ELR (cell line): ENCODE results near the gene ARHGAP45.
A peak's percentile ranks its signal among the peaks of the same experiment; 100 is the strongest.
"Not testable (repeated sequence)": the region's sequence is repeated elsewhere in the genome, so short reads cannot be mapped to it uniquely, and the experiment has no call there.

Experiments used
- DNase-seq: peaks from one replicate; pipeline ENCODE4 v3.0.0-alpha.2; 2015; ENCODE audit warnings: low read depth

ARHGAP45 gene, protein sequence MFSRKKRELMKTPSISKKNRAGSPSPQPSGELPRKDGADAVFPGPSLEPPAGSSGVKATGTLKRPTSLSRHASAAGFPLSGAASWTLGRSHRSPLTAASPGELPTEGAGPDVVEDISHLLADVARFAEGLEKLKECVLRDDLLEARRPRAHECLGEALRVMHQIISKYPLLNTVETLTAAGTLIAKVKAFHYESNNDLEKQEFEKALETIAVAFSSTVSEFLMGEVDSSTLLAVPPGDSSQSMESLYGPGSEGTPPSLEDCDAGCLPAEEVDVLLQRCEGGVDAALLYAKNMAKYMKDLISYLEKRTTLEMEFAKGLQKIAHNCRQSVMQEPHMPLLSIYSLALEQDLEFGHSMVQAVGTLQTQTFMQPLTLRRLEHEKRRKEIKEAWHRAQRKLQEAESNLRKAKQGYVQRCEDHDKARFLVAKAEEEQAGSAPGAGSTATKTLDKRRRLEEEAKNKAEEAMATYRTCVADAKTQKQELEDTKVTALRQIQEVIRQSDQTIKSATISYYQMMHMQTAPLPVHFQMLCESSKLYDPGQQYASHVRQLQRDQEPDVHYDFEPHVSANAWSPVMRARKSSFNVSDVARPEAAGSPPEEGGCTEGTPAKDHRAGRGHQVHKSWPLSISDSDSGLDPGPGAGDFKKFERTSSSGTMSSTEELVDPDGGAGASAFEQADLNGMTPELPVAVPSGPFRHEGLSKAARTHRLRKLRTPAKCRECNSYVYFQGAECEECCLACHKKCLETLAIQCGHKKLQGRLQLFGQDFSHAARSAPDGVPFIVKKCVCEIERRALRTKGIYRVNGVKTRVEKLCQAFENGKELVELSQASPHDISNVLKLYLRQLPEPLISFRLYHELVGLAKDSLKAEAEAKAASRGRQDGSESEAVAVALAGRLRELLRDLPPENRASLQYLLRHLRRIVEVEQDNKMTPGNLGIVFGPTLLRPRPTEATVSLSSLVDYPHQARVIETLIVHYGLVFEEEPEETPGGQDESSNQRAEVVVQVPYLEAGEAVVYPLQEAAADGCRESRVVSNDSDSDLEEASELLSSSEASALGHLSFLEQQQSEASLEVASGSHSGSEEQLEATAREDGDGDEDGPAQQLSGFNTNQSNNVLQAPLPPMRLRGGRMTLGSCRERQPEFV

DNA sequence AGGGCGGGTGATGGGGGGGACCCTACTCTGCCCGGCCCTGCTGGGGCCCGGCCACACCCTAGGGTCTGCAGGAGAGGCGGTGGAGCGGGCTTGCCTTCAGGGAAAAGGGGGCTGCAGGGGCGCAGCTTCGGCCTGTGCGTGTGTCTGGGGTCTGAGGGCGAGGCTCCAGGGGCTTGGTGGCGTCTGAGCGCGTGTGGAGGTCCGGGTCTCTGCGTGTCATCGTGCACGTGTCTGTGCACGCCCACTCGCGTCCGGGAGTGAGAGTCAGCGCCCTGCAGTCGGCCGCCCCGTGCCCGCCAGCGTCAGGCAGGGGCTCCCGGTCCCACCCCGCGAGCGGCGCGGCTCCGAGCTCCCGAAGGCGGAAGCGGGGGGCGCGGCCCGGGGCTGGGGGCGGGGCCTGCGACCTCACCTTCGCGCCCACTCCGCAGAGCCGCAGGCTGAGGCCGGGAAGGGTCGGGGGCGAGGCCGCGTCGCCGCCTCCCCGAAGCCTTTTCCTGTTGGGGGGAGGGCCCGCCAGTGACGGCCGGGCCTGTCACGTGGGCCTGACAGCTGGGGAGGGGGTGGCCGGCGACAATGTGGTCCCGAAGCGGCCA is at the start of gene ARHGAP45:
TSS of gene ARHGAP45 (plus strand) at position 420 of the 593 bp plus-strand sequence. CDS start 239 bp downstream, outside the sequence.
- DNase-seq: no peak

DNA sequence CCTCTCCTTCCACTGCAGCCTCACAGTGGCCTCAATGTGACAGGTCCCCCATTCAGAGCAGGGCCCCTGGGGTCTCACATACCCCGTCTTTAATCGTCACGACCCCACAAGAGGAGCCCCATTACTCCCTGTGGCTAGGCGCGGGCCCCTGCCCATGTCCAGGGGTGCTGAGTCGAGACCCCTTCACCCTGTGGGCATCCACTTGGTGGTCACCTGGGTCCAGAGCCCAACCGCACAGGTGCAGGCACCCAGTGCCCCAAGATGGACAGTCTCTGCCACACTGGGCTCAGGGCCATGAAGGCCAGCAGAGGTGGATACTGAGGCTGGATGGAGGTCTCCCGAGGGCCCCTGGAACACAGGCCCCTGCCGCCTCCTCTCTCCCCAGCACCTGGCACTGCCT is 49.1 kb upstream of the ARHGAP45 start:
- no peak for DNase-seq

DNA sequence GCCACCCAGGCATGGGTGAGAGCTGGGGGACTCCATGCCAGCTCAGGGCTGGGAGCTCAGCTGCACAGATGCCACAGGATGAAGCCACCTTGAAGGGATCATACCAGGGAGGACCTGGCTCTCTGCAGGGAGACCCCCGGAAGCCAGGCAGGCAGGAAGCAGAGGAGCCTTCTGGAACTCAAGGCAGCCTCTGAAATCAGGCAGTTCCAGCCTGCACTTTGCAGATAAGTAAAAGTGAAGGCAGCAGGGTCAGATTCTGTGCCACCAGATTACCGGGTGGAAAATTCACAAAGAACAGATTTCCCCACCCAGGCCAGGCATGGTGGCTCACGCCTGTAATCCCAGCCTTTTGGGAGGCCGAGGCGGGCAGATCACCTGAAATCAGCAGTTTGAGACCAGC is 48.6 kb upstream of the ARHGAP45 start:
- no peak for DNase-seq

DNA sequence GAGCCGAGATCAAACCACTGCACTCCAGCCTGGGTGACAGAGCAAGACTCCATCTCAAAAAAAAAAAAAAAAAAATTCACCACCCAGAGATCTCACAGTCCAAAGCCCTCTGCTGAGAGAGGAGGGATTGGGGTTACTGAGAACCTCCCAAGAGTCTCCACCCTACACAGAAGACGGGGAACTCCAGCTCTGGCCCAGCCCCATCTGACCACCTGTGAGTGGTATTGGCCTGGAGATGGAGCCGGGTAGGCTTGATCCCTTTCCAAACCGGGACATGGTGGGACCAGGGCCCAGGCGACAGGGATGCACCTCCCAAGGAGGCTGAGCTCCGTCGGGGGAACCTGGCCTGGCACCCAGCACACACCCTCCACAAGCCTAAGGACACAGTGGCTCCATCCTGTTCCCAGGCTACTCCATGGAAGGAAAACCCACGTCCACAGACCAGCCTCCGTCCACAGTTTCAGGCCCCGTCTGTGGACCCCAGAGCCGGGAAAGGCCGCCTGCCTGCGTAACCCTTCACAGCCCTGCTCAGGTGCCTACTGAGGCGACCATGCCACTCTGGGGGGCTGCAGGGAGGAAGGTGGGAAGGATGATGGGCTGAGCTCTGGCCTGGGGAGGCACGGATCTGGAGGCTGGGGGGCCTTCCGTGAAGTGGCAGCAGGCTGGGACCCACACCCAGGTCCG is 47.9 kb upstream of the ARHGAP45 start:
- no peak for DNase-seq

DNA sequence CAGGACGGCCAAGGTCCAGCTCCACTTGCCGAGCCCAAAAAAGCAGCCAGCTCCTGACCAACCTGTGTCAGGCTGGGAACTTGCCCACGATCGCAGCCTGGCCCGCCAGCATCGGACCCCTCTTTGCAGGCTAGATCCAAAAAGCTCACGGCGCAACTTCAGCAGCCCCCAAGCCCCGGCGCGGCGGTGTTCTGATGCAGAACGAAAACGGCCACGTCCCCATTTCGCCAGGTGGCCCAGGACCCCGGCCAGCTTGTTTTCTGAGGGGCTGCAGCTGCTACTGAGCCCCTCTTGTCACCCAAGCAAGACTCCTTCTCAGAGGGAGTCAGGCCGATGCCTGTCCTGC is 47.4 kb upstream of the ARHGAP45 start:
- no peak for DNase-seq

DNA sequence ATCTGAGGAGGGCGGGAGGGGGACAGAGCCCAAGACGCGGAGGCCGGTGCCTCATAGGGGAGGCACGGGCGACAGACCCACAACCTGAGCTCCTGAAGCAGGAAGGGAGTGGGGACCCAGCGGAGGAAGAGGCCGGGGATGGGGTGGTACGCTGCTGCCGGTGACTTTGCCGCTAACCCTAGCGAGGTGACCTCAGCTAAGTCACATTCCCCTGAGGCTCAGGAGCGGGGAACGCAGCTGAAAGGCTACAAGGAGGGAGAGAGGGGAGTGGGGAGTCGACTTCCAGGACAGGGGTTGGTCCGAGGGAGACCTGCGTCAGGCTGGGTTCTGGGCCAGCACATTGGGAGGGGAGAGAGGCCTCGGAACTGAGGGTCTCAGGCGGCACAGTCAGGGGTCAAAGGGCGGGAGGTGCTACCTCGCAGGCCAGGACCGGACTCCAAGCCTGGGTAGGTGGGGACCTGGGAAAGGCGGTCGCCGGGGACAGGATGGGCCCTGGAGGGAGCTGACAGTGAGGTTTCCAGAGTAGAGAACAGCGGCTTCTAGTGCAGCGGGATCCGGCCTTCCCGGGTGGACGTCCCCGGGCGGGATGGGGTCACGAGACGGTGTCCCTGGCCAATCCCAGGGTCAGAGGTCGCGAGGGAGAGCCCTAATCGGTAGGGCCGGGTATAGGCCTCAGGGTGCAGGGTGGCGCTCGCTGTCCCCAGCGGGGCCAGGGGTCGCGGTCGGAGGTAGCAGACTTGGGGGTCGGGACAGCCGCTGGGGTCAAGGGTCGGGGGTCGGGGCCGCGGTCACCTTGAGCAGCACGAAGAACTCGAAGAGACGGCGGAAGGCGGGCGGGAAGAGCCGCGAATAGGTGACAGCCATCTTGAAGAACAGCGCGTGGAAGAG is 46.7 kb upstream of the ARHGAP45 start:
- DNase-seq: peak; percentile 41

DNA sequence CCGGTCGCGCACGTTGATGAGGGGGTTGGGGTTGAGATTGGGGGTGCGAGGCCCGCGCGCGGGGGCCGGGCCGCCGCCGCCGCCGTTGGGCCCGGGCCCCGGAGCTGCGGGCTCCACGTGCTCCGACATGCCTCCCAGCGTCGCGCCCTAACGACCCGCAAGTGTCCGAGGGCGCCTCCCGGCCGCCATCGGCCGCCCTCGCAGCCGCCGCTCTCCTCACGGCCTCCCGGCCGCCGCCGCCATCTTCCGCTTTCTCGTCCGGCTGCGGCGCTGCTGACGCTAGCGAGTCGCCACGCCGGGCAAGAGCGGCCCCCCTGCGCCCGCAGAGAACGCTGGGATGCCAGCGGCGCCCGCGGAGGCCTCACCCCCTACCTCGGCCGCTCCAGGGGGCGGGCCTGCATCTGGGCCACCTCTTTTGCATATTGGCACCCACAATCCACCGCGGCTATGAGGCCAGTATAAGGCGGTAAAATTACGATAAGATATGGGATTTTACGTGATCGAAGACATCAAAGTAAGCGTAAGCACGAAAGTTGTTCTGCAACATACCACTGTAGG is 46.0 kb upstream of the ARHGAP45 start, which contains the start of gene TMEM259:
TSS of gene TMEM259 (minus strand) at position 256 of the 558 bp plus-strand sequence. CDS start at position 129, 127 bp downstream.
- peak; percentile 98 for DNase-seq

DNA sequence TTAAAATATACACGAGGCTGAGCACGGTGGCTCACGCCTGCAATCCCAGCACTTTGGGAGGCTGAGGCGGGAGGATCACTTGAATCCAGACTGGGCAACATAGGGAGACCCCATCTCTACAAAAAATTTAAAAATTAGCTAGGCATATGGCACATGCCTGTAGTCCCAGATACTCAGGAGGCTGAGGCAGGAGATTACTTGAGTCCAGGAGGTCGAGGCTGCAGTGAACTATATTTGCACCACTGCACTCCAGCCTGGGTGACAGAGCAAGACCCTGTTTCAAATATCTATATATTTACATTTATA is 43.1 kb upstream of the ARHGAP45 start:
- not testable (repeated sequence) for DNase-seq

DNA sequence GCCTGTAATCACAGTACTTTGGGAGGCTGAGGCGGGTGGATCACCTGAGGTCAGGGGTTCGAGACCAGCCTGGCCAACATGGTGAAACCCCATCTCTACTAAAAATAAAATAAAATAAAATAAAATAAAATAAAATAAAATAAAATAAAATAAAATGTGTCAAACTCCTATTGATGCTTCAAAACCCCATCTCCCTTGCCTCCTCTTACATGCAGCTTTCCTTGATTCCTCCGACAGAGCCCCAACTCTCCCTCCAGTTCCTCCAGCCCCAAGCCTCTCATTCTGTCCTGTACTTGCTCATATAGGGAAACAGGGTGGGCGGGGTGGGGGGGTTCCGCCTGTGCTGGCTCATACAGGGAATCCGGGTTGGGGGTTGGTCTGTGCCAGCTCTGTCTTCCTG is 41.9 kb upstream of the ARHGAP45 start:
- DNase-seq: not testable (repeated sequence)

DNA sequence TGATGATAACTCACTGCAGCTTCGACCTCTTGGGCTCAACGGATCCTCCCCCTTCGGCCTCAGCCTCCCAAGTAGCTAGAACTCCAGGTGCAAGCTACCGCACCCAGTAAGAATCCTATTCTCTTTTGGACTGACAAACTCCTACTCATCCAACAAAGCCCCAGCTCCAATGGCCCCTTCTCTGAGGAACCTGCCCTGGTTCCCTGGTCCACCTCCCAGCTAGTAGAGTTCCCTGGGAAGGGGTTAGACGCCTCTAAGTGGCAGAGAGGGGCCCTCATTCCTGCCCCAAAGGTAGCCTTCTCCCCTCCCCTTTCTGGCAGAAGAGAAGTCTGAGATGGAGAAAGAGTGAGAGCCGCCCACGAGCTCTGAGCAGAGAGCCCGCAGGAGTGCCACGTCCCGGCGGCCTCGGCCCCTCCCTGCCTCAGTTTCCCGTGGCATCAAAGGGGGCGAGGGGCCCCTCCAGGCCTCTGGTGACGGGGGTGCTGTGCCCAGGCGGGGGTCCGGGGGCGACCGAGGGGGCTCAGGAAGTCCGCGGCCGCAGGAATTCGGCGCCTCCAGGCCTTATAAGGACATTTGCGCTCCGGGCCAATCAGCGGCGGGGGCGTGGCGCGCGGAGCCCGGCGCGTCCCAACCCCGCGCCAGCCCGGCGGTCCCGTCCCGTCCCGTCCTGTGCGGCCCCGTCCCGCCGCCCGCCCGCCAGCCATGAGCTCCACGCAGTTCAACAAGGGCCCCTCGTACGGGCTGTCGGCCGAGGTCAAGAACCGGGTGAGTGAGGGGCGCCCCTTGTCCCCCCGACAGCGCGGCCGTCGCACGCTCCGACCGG is 40.8 kb upstream of the ARHGAP45 start, which contains the start of gene CNN2:
TSS of gene CNN2 (plus strand) at position 649 of the 823 bp plus-strand sequence. CDS start at position 703, 54 bp downstream.
- DNase-seq: peak; percentile 79

DNA sequence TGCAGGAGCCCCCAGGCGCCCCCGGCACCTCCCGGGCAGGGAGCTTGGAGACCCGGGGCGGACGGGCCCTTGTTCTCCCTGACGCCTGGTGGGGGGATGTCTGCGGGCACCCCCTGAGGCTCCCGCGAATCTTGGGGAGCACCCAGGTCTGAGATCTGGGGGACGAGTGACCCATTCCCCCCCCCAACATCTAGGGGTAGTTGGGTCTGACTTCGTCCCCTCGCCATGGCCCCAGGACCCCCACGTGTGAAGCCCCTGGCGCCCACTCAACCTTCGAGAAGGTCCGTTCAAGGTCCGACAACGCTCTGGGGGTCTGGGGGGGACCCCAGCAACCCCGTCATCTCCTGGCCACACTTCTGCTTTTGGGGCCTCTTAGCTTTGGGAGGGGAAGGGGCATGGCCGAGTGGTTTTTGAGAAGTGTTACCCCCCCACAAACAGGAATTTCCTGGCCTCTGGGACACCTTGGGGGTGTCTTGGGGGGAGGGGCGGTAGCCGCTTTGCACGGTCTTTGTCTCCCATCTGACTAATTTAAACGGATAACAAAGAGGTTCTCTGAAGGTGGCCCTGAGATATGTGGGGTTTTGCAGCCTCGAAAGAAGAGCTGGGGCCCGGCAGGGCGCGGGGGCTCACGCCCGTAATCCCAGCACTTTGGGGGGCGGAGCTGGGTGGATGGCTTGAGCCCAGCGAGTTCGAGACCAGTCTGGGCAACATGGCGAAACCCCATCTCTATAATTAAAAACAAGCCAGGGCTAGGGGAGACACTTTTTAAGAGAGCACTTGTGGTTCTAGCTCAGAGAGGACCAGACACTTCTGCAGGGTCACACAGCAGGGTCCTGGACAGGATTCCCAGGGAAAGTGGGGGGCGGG is 40.0 kb upstream of the ARHGAP45 start:
- DNase-seq: peak; percentile 53

DNA sequence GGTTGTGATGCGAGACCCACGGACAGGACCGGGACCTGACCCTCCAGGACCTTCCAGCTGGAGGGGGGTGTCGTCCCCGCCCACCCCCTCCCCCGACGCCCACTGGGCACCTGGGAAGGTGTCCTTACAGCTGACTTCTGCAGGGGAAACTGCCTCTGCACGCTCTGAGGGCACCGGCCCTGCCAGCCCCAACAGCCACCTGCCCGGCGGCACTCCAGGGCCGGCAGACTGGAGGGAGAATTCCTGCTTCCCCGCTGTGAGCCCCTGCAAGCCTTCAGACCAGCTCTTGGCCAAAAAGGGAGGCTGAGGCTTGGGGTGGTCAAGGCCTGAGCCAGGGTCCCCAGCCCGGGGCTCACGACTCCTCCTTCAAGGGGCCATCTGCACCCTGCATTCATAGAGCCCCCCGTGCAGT is 39.3 kb upstream of the ARHGAP45 start:
- peak; percentile 36 for DNase-seq

DNA sequence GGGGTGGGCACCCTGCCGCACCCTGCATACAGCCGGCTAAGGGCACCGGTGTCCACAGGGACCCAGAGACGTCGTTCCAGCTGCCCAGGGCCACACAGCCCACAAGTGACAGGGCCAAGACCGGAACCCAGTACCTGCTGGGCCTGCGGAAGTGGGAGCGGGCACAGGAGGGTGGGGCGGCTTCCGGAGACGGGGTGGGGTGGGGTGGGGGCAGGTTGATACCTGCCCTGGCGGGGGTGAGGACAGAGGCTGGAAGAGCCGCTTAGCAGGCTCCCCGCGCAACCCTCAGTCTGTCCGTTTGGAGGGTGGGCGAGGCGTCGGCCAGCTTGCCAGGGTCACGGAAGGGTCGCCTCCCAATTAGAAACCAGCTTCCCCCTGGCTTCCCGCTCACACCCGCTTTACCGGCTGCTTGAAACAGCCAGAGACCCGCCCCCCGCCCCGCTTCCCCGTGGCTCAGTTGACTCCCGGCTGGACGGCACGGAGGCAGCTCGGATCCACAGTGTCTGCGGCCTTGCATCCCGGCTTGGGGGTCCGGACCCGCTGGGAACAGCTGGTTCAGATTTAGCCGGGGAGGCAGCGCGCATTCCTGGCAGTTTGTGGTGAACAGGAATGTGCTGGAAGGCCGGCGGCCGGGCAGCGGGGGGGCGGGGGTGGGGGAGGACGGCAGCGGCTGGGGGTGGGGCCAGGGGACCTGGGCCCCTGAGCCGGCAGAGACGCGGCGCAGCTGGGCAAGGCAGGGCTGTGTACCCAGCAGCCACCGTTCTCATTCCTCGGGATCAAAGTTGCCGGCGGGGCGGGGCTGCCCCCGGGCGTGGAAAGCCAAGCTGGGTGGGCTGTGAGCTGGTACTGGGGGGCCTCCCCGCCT is 38.7 kb upstream of the ARHGAP45 start:
- DNase-seq: peak; percentile 92

DNA sequence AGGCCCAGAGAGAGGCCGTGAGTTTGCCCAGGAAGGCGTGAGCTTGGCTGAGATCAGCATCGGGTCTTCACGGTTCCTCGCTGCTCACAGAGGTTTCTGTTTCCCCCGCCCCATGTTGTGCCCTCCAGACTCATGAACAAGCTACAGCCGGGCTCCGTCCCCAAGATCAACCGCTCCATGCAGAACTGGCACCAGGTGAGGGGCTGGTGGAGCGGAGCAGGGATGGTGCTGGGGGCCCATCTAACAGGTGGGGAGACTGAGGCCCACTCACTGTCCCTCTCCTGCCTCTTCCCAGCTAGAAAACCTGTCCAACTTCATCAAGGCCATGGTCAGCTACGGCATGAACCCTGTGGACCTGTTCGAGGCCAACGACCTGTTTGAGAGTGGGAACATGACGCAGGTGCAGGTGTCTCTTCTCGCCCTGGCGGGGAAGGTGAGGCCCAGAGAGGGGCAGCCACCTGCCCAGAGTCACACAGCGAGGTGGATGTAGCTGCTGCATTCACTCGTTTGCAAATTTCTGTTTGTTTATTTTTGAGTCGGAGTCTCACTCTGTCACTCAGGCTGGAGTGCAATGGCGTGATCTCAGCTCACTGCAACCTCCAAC is 34.6 kb upstream of the ARHGAP45 start:
- no peak for DNase-seq

DNA sequence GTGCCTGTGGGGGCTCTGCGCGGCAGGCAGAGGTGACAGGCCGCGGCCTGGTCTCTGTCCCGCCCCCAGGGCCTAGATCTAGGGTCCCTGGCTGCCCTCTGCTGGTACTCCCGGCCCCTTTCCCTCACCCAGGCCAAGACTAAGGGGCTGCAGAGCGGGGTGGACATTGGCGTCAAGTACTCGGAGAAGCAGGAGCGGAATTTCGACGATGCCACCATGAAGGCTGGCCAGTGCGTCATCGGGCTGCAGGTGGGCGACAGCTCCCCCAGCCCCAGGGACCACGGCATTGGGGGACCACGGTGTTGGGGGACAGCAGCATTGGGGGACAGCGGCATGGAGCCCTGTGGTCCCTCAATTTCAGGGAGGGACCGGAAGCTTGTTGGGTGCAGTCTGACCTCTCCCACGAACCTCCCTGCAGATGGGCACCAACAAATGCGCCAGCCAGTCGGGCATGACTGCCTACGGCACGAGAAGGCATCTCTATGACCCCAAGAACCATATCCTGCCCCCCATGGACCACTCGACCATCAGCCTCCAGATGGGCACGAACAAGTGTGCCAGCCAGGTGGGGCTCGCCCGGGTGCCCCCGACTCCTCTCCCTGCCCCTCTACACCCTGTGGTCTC is 30.9 kb upstream of the ARHGAP45 start:
- DNase-seq: no peak

DNA sequence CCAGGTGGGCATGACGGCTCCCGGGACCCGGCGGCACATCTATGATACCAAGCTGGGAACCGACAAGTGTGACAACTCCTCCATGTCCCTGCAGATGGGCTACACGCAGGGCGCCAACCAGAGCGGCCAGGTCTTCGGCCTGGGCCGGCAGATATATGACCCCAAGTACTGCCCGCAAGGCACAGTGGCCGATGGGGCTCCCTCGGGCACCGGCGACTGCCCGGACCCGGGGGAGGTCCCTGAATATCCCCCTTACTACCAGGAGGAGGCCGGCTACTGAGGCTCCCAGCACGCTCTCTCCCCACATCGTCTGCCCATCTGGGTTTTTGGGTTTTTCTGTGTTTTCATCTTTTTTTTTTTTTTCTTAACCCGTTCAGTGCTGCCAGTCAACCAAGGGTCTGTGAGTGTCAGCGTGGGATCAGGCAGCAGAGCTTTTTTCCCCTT is 29.3 kb upstream of the ARHGAP45 start:
- no peak for DNase-seq
